Sigmoid colon (tissue), 4 donors: ENCODE measurements around the gene DDA1.

ENCODE experiments used
- CTCF ChIP-seq, 4 experiments: fragments of 450-650 bp in 3 of 4; fragments of 200-600 bp in 1 of 4; IDR thresholded peaks; one replicate each; pipeline ENCODE4 v1.5.1; 2016 to 2019; ENCODE audit warnings: antibody characterized with exemption in 4 of 4, mild to moderate bottlenecking in 3 of 4, moderate library complexity in 2 of 4
- EP300 ChIP-seq, 4 donors: sonication (generic); formaldehyde crosslinking; IDR thresholded peaks; one replicate each; pipeline ENCODE4 v1.6.1; 2017; ENCODE audit warnings: antibody characterized with exemption in 4 of 4
- POLR2A ChIP-seq, 2 donors: fragments of 450-650 bp; IDR thresholded peaks; one replicate each; pipeline ENCODE4 v1.6.1; 2016; ENCODE audit warnings: antibody characterized with exemption in 2 of 2, mild to moderate bottlenecking in 2 of 2, moderate library complexity in 2 of 2

GRCh38 chr19:17286263-17286662 lies 23.1 kb upstream of the DDA1 start:
- TF ChIP-seq CTCF (IDR thresholded peaks at IDR 0.05) (no peak), EP300 (IDR thresholded peaks at IDR 0.05) (no peak), POLR2A (IDR thresholded peaks at IDR 0.05) (no peak)
